Caco-2 (cell line): Measurements from ENCODE around the gene GRK7. TPM values are rescaled to one million over a fixed set of nuclear protein-coding genes. Genes with fewer than 3 reads are reported as not detected.

Experiments used
- BruUV-seq: library from RNA; stranded (reverse); fragments of 400-500 nt; replicated peaks from 2 replicates; lab custom pipeline; 2021; lab: Mats Ljungman, UMichigan
- CTCF ChIA-PET: fragments of 300-600 bp; sonication (Branson Sonifier 250); formaldehyde crosslinking; loops from one replicate; lab custom pipeline; 2022; ENCODE audit warnings: antibody characterized with exemption; lab: Charles Lee
- POLR2A ChIA-PET: fragments of 300-600 bp; sonication (Branson Sonifier 250); formaldehyde crosslinking; loops from one replicate; lab custom pipeline; 2022; ENCODE audit warnings: antibody characterized with exemption; lab: Charles Lee
- DNase-seq, 2 experiments: peaks; one replicate each; pipeline versions ENCODE4 v3.0.0 to v3.0.0-alpha.2; 2020 to 2022
- H3K27me3 ChIP-seq: replicated peaks from 2 replicates; pipeline ENCODE4 v1.6.0; 2011; ENCODE audit warnings: low read length; ENCODE audit not compliant: control insufficient read depth, insufficient read depth
- H3K36me3 ChIP-seq: 2 replicates; pipeline ENCODE4 v1.5.1; 2011; ENCODE audit warnings: low read length; ENCODE audit not compliant: control insufficient read depth, insufficient read depth
- H3K4me1 ChIP-seq: fragments of 250-450 bp; sonication (Bioruptor Pico); 2 replicates; pipeline ENCODE4 v1.5.1; 2020; ENCODE audit warnings: mild to moderate bottlenecking
- H3K4me3 ChIP-seq: 2 replicates; pipeline ENCODE4 v1.5.1; 2011; ENCODE audit warnings: low read depth, mild to moderate bottlenecking, control low read depth, low read length
- H3K9me3 ChIP-seq: fragments of 250-450 bp; sonication (Bioruptor Pico); 2 replicates; pipeline ENCODE4 v1.5.1; 2020; ENCODE audit warnings: mild to moderate bottlenecking, moderate library complexity
- H3K27ac Mint-ChIP-seq: one replicate; pipeline ENCODE4 v1.8.0; 2022; ENCODE audit warnings: mixed read lengths; ENCODE audit not compliant: unreplicated experiment
- H3K27me3 Mint-ChIP-seq: one replicate; pipeline ENCODE4 v1.8.0; 2022; ENCODE audit warnings: mixed read lengths; ENCODE audit not compliant: insufficient read depth, unreplicated experiment
- H3K36me3 Mint-ChIP-seq: one replicate; pipeline ENCODE4 v1.8.0; 2022; ENCODE audit warnings: mild to moderate bottlenecking, mixed read lengths; ENCODE audit not compliant: insufficient read depth, unreplicated experiment
- H3K4me1 Mint-ChIP-seq: one replicate; pipeline ENCODE4 v1.8.0; 2022; ENCODE audit warnings: low read depth, mixed read lengths; ENCODE audit not compliant: unreplicated experiment
- H3K4me3 Mint-ChIP-seq: one replicate; pipeline ENCODE4 v1.8.0; 2022; ENCODE audit warnings: mild to moderate bottlenecking, moderate library complexity, mixed read lengths; ENCODE audit not compliant: unreplicated experiment
- H3K9me3 Mint-ChIP-seq: one replicate; pipeline ENCODE4 v1.8.0; 2022; ENCODE audit warnings: mixed read lengths; ENCODE audit not compliant: unreplicated experiment
- CTCF ChIP-seq, 2 experiments: fragments of 200-600 bp in 1 of 2; IDR thresholded peaks; 1 replicate in 1 of 2; 2 replicates in 1 of 2; pipeline versions ENCODE4 v1.5.1 to v1.8.0; 2011 to 2022; ENCODE audit warnings: antibody characterized with exemption in 1 of 2, control low read depth in 1 of 2, inconsistent platforms in 1 of 2, low read depth in 1 of 2, low read length in 1 of 2, mild to moderate bottlenecking in 1 of 2, moderate library complexity in 1 of 2; ENCODE audit not compliant: insufficient read depth in 1 of 2, severe bottlenecking in 1 of 2, unreplicated experiment in 1 of 2
- intact Hi-C: fragments of 100-400 bp; cut with micrococcal nuclease; formaldehyde crosslinking; loops from one replicate; pipeline ENCODE4 v1.10.0; 2022; ENCODE audit not compliant: unreplicated experiment
- total RNA-seq: library from RNA; stranded (reverse); gene quantifications from 2 replicates; pipeline ENCODE4 v1.2.3, GENCODE V29; 2022

Gene GRK7
- total RNA-seq, 1 experiment from 2014 or later: not detected

GRCh38 chr3:141808586-141808985, 45.4 kb downstream of the GRK7 start:
- TF ChIP-seq CTCF (IDR thresholded peaks at IDR 0.05; ENCODE audit: insufficient read depth in 1 of 2, low read depth in 1 of 2, low read length in 1 of 2, severe bottlenecking in 1 of 2, unreplicated experiment in 1 of 2): no peak
- Histone ChIP-seq H3K4me3 (no peak overlapping the region), H3K9me3 (no peaks in the 10 kb centered on the region), H3K4me1 (peaks cover 9% of the 10 kb centered on the region; the same call in 1 of the 2 replicates), H3K27me3 (no peaks in the 10 kb centered on the region), H3K36me3 (no peaks in the 10 kb centered on the region)
- no peaks in the 10 kb centered on the region for H3K9me3 Mint-ChIP-seq
- H3K4me1 Mint-ChIP-seq: no peaks in the 10 kb centered on the region
- no peak overlapping the region for H3K27ac Mint-ChIP-seq
- no peak overlapping the region for H3K4me3 Mint-ChIP-seq
- CTCF ChIA-PET: no interaction called here
- POLR2A ChIA-PET: no interaction called here
- no peaks in the 10 kb centered on the region for H3K27me3 Mint-ChIP-seq
- no TSS peak for BruUV-seq
- DNase-seq: no peak
- no peaks in the 10 kb centered on the region for H3K36me3 Mint-ChIP-seq
- intact Hi-C loops: no loop called here

GRCh38 chr3:141810161-141810560, 47.0 kb downstream of the GRK7 start:
- peaks cover 9% of the 10 kb centered on the region; the same call in 1 of the 2 replicates for H3K4me1 ChIP-seq
- H3K36me3 ChIP-seq: no peaks in the 10 kb centered on the region
- no peaks in the 10 kb centered on the region for H3K9me3 Mint-ChIP-seq
- intact Hi-C loops: no loop called here
- H3K36me3 Mint-ChIP-seq: no peaks in the 10 kb centered on the region
- H3K27me3 ChIP-seq: no peaks in the 10 kb centered on the region
- ChIA-PET POLR2A (no interaction called here), CTCF (no interaction called here)
- no peak overlapping the region for H3K4me3 Mint-ChIP-seq
- H3K4me3 ChIP-seq: no peak overlapping the region
- H3K27ac Mint-ChIP-seq: no peak overlapping the region
- no peaks in the 10 kb centered on the region for H3K4me1 Mint-ChIP-seq
- H3K9me3 ChIP-seq: no peaks in the 10 kb centered on the region
- H3K27me3 Mint-ChIP-seq: no peaks in the 10 kb centered on the region
- TF ChIP-seq CTCF (IDR thresholded peaks at IDR 0.05; ENCODE audit: insufficient read depth in 1 of 2, low read depth in 1 of 2, low read length in 1 of 2, severe bottlenecking in 1 of 2, unreplicated experiment in 1 of 2): no peak
- DNase-seq: no peak
- BruUV-seq: no TSS peak

GRCh38 chr3:141811348-141811747, 48.1 kb downstream of the GRK7 start:
- Mint-ChIP-seq H3K36me3 (no peaks in the 10 kb centered on the region), H3K9me3 (no peaks in the 10 kb centered on the region), H3K4me3 (no peak overlapping the region), H3K27me3 (no peaks in the 10 kb centered on the region), H3K4me1 (no peaks in the 10 kb centered on the region), H3K27ac (no peak overlapping the region)
- DNase-seq: no peak
- no peak for TF ChIP-seq CTCF (IDR thresholded peaks at IDR 0.05; ENCODE audit: insufficient read depth in 1 of 2, low read depth in 1 of 2, low read length in 1 of 2, severe bottlenecking in 1 of 2, unreplicated experiment in 1 of 2)
- Histone ChIP-seq H3K27me3 (no peaks in the 10 kb centered on the region), H3K4me1 (peaks cover 9% of the 10 kb centered on the region; the same call in 1 of the 2 replicates), H3K9me3 (no peaks in the 10 kb centered on the region), H3K36me3 (no peaks in the 10 kb centered on the region), H3K4me3 (no peak overlapping the region)
- CTCF ChIA-PET: no interaction called here
- POLR2A ChIA-PET: no interaction called here
- BruUV-seq: no TSS peak
- intact Hi-C loops: no loop called here
